Body of pancreas (tissue), 4 donors: ENCODE data around the gene MTHFS. TPM values are rescaled to one million over a fixed set of nuclear protein-coding genes. Genes with fewer than 3 reads are reported as not detected.

ENCODE experiments used
- ATAC-seq: fragments of 150-250 bp; one replicate; pipeline ENCODE4 v1.9.1; 2016
- DNase-seq, 4 donors: peaks; one replicate each; pipeline ENCODE4 v3.0.0-alpha.2; 2019
- H3K27ac ChIP-seq, 4 donors: fragments of 200-600 bp; sonication (generic); 1 replicate in 3 of 4; 2 replicates in 1 of 4; pipeline versions ENCODE4 v1.5.1 to v1.6.1; 2016 to 2019; ENCODE audit warnings: mild to moderate bottlenecking in 1 of 4, mixed read lengths in 1 of 4, moderate library complexity in 1 of 4
- H3K27me3 ChIP-seq, 2 donors: fragments of 200-600 bp; sonication (generic); one replicate each; pipeline ENCODE4 v1.6.0; 2016; ENCODE audit warnings: mild to moderate bottlenecking in 1 of 2
- H3K36me3 ChIP-seq, 2 donors: fragments of 200-600 bp; sonication (generic); replicated peaks in 1 of 2; 2 replicates each; pipeline ENCODE4 v1.5.1; 2016; ENCODE audit warnings: low read depth in 2 of 2; ENCODE audit not compliant: insufficient read depth in 1 of 2
- H3K4me1 ChIP-seq: fragments of 200-600 bp; sonication (generic); one replicate; pipeline ENCODE4 v1.6.0; 2016
- H3K4me3 ChIP-seq, 2 donors: fragments of 200-600 bp; sonication (generic); 1 replicate in 1 of 2; 2 replicates in 1 of 2; pipeline ENCODE4 v1.5.1; 2016 to 2019
- H3K9me3 ChIP-seq, 3 donors: fragments of 200-600 bp; sonication (generic); 1 replicate in 2 of 3; 2 replicates in 1 of 3; pipeline ENCODE4 v1.5.1; 2016
- CTCF ChIP-seq, 7 experiments: fragments of 450-650 bp in 4 of 7; fragments of 200-600 bp in 3 of 7; sonication (generic) in 3 of 7; IDR thresholded peaks; one replicate each; pipeline ENCODE4 v1.5.1; 2016 to 2019; ENCODE audit warnings: antibody characterized with exemption in 7 of 7
- POLR2A ChIP-seq, 3 donors: fragments of 450-650 bp; IDR thresholded peaks; one replicate each; pipeline ENCODE4 v1.6.1; 2016; ENCODE audit warnings: antibody characterized with exemption in 3 of 3, mild to moderate bottlenecking in 2 of 3
- WGBS, 2 donors: methylation state at CpG; one replicate each; pipeline ENCODE4 v1.1.5; 2017; 5-methylcytosine and 5-hydroxymethylcytosine counted together
- intact Hi-C: fragments of 100-400 bp; cut with DNase I; formaldehyde crosslinking; loops from one replicate; pipeline ENCODE4 v1.15.1; 2023
- total RNA-seq, 2 donors: library from RNA; depleted of rRNA; stranded (reverse); fragments of >200 nt; gene quantifications; one replicate each; pipeline ENCODE4 v1.1.0, GENCODE V29; 2016

MTHFS gene
- total RNA-seq: 10 to 100 TPM; 26.5 to 29.3 TPM

GRCh38 chr15:79896634-79897379 is at the start of gene MTHFS:
Gene MTHFS, minus strand, starts transcription at chr15:79897014. Its CDS starts 26 bp downstream, at chr15:79896988.
- DNase-seq (peak; percentile 83 to 88 (median 86)), ATAC-seq (peak; percentile 96)
- TF ChIP-seq CTCF (IDR thresholded peaks at IDR 0.05) (peak in 6 of 7 experiments; percentile 13 to 54 (median 36)), POLR2A (IDR thresholded peaks at IDR 0.05) (peak; percentile 86 to 91 (median 90))
- 0 to 1% methylated on average over 2 to 37 of the region's 90 CpGs for WGBS, 2 donors
- Histone ChIP-seq H3K36me3 (no peaks in the 10 kb centered on the region), H3K4me1 (peaks cover 27% of the 10 kb centered on the region), H3K27me3 (no peaks in the 10 kb centered on the region), H3K9me3 (no peaks in the 10 kb centered on the region), H3K4me3 (peak within 1 kb of the TSS; percentile 73 to 75), H3K27ac (peak within 1 kb of the TSS; percentile 93 to 99 (median 96))
- intact Hi-C loops: no loop called here

GRCh38 chr15:79944622-79945021 is 47.8 kb upstream of the MTHFS start:
- no peaks in the 10 kb centered on the region for H3K36me3 ChIP-seq
- DNase-seq: no peak
- no peak overlapping the region for H3K27ac ChIP-seq
- no peaks in the 10 kb centered on the region for H3K4me1 ChIP-seq
- no peak for TF ChIP-seq POLR2A (IDR thresholded peaks at IDR 0.05)
- TF ChIP-seq CTCF (IDR thresholded peaks at IDR 0.05): no peak
- WGBS, 2 donors: 73 to 76% methylated on average over 7 of the region's 7 CpGs
- H3K27me3 ChIP-seq: no peaks in the 10 kb centered on the region
- H3K9me3 ChIP-seq: no peaks in the 10 kb centered on the region
- intact Hi-C loops: no loop called here
- H3K4me3 ChIP-seq: no peak overlapping the region
- no peak for ATAC-seq

GRCh38 chr15:79943820-79944219 is 47.0 kb upstream of the MTHFS start:
- ATAC-seq (no peak), DNase-seq (no peak)
- Histone ChIP-seq H3K4me1 (no peaks in the 10 kb centered on the region), H3K27ac (no peak overlapping the region), H3K36me3 (no peaks in the 10 kb centered on the region), H3K9me3 (no peaks in the 10 kb centered on the region), H3K27me3 (no peaks in the 10 kb centered on the region), H3K4me3 (no peak overlapping the region)
- WGBS, 2 donors: 65 to 86% methylated on average over 1 of the region's 1 CpG
- intact Hi-C loops: no loop called here
- no peak for TF ChIP-seq CTCF (IDR thresholded peaks at IDR 0.05)
- no peak for TF ChIP-seq POLR2A (IDR thresholded peaks at IDR 0.05)

GRCh38 chr15:79942741-79943481 is 46.1 kb upstream of the MTHFS start:
- no peaks in the 10 kb centered on the region for H3K36me3 ChIP-seq
- no peaks in the 10 kb centered on the region for H3K9me3 ChIP-seq
- H3K4me3 ChIP-seq: no peak overlapping the region
- WGBS, 2 donors: 75 to 79% methylated on average over 7 of the region's 7 CpGs
- DNase-seq: no peak
- H3K27me3 ChIP-seq: no peaks in the 10 kb centered on the region
- no peak overlapping the region for H3K27ac ChIP-seq
- intact Hi-C loops: no loop called here
- TF ChIP-seq CTCF (IDR thresholded peaks at IDR 0.05): no peak
- TF ChIP-seq POLR2A (IDR thresholded peaks at IDR 0.05): no peak
- ATAC-seq: no peak
- H3K4me1 ChIP-seq: no peaks in the 10 kb centered on the region
